Upper lobe of left lung (tissue), 6 donors: ENCODE results near the gene NOS1. TPM values are rescaled to one million over a fixed set of nuclear protein-coding genes. Genes with fewer than 3 reads are reported as not detected.

Experiments
- ATAC-seq, 2 donors: fragments of 200-7000 bp; cut with Tn5 transposase; one replicate each; pipeline ENCODE4 v1.9.1; 2022; ENCODE audit warnings: mild to moderate bottlenecking in 2 of 2, moderate library complexity in 2 of 2; ENCODE audit not compliant: low FRiP score in 2 of 2
- DNase-seq, 2 donors: peaks; one replicate each; pipeline ENCODE4 v3.0.0-alpha.2; 2019 to 2020
- H3K27ac ChIP-seq, 4 donors: fragments of 200-600 bp; sonication (generic); one replicate each; pipeline ENCODE4 v1.5.1; 2016 to 2019
- H3K27me3 ChIP-seq, 4 donors: fragments of 200-600 bp; sonication (generic); one replicate each; pipeline ENCODE4 v1.5.1; 2017 to 2019
- H3K36me3 ChIP-seq, 4 donors: fragments of 200-600 bp; sonication (generic); one replicate each; pipeline ENCODE4 v1.5.1; 2016 to 2019
- H3K4me1 ChIP-seq, 4 donors: fragments of 200-600 bp; sonication (generic); one replicate each; pipeline ENCODE4 v1.5.1; 2018 to 2019
- H3K4me3 ChIP-seq, 4 donors: fragments of 200-600 bp; sonication (generic); one replicate each; pipeline ENCODE4 v1.5.1; 2017 to 2019; ENCODE audit warnings: mild to moderate bottlenecking in 2 of 4, moderate library complexity in 1 of 4
- H3K9me3 ChIP-seq, 4 donors: fragments of 200-600 bp; sonication (generic); one replicate each; pipeline ENCODE4 v1.5.1; 2018 to 2019
- CTCF ChIP-seq, 6 experiments: fragments of 450-650 bp in 4 of 6; fragments of 200-600 bp in 2 of 6; sonication (generic) in 2 of 6; IDR thresholded peaks; one replicate each; pipeline ENCODE4 v1.5.1; 2016 to 2019; ENCODE audit warnings: antibody characterized with exemption in 6 of 6
- EP300 ChIP-seq, 4 donors: sonication (generic); formaldehyde crosslinking; IDR thresholded peaks; one replicate each; pipeline ENCODE4 v1.5.1; 2017; ENCODE audit warnings: antibody characterized with exemption in 4 of 4, control low read depth in 2 of 4
- POLR2A ChIP-seq, 4 donors: fragments of 450-650 bp; IDR thresholded peaks; one replicate each; pipeline ENCODE4 v1.5.1; 2016 to 2017; ENCODE audit warnings: antibody characterized with exemption in 4 of 4, mild to moderate bottlenecking in 2 of 4
- POLR2AphosphoS5 ChIP-seq, 2 donors: sonication (generic); formaldehyde crosslinking; IDR thresholded peaks; one replicate each; pipeline ENCODE4 v1.5.1; 2017; ENCODE audit warnings: antibody characterized with exemption in 2 of 2
- WGBS, 2 donors: methylation state at CpG; one replicate each; pipeline ENCODE4 v1.1.5; 2017 to 2018; 5-methylcytosine and 5-hydroxymethylcytosine counted together
- total RNA-seq, 6 donors: library from RNA; depleted of rRNA in 4 of 6; stranded (reverse); fragments of >200 nt in 4 of 6; gene quantifications; one replicate each; pipeline versions ENCODE4 v1.1.0 to v1.2.1, GENCODE V29; 2016 to 2021
- donor health status: DM: no; HTN: no; CAD: no; lungs with moderate emphysema.
- donor health status: DM: no; HTN: yes; CAD: no; lungs with severe emphysema.

The NOS1 gene
- total RNA-seq, 6 donors from 2014 or later: 0.39 to 4.4 (median 2.4) TPM

GRCh38 chr12:117359029-117359845 is 2.2 kb downstream of the NOS1 start:
- Histone ChIP-seq H3K9me3 (no peaks in the 10 kb centered on the region), H3K4me1 (peaks cover 0 to 15% (median 6%) of the 10 kb centered on the region in 4 donors), H3K27ac (no peak overlapping the region), H3K36me3 (no peaks in the 10 kb centered on the region), H3K4me3 (no peak overlapping the region), H3K27me3 (peaks cover 0 to 26% (median 12%) of the 10 kb centered on the region in 4 donors)
- DNase-seq (peak in 1 of 2 donors; percentile 77), ATAC-seq (no peak)
- 17 to 25% methylated on average over 11 to 42 of the region's 42 CpGs for WGBS, 2 donors
- TF ChIP-seq CTCF (IDR thresholded peaks at IDR 0.05) (no peak), POLR2AphosphoS5 (IDR thresholded peaks at IDR 0.05) (no peak), POLR2A (IDR thresholded peaks at IDR 0.05) (no peak), EP300 (IDR thresholded peaks at IDR 0.05) (no peak)

DNA sequence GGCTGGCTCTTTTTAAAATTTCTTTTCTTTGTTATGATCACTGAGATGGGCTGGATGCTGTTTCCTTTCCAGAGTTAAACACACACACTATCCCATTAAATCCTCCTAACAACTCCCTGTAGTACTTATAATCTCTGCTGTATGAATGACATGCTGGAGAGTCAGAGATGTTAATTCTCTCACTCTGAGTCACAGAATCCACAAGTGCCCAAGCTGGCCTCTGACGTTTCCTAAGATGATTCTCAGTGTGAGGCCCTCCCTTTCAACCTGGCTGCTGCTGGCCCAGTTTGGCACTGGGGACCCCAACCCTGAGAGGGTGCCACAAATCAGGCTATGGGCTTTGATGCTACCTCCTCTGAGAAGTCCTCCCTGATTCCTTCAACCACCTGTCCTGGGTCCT is 5.4 kb downstream of the NOS1 start:
- Histone ChIP-seq H3K4me3 (no peak overlapping the region), H3K9me3 (no peaks in the 10 kb centered on the region), H3K36me3 (no peaks in the 10 kb centered on the region), H3K4me1 (peaks cover 0 to 10% (median 6%) of the 10 kb centered on the region in 4 donors), H3K27me3 (peaks cover 0 to 21% (median 8%) of the 10 kb centered on the region in 4 donors), H3K27ac (no peak overlapping the region)
- DNase-seq (no peak), ATAC-seq (no peak)
- no peak for TF ChIP-seq POLR2A (IDR thresholded peaks at IDR 0.05)
- TF ChIP-seq POLR2AphosphoS5 (IDR thresholded peaks at IDR 0.05): no peak
- TF ChIP-seq EP300 (IDR thresholded peaks at IDR 0.05): no peak
- no peak for TF ChIP-seq CTCF (IDR thresholded peaks at IDR 0.05)
- WGBS, 2 donors: 9 to 27% methylated on average over 1 of the region's 1 CpG

DNA sequence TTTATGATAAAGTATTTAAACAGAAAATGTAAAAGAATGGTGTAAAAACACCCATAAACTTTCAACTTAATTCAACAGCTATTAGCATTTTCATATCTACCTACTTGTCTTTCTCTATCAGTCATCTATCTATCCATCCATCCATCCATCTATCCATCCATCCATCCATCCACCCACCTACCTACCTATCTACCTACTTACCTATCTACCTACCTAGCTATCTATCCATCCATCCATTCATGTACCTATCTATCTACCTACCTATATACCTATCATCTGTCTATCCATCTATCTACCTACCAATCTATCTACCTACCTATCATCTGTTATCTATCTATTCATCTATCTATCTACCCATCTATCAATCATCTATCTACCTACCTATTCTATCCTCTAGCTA is 8.5 kb downstream of the NOS1 start:
- TF ChIP-seq POLR2AphosphoS5 (IDR thresholded peaks at IDR 0.05) (no peak), POLR2A (IDR thresholded peaks at IDR 0.05) (no peak), EP300 (IDR thresholded peaks at IDR 0.05) (no peak), CTCF (IDR thresholded peaks at IDR 0.05) (no peak)
- ATAC-seq: no peak
- H3K36me3 ChIP-seq: no peaks in the 10 kb centered on the region
- no peaks in the 10 kb centered on the region for H3K4me1 ChIP-seq
- no peaks in the 10 kb centered on the region for H3K9me3 ChIP-seq
- no peak overlapping the region for H3K27ac ChIP-seq
- H3K27me3 ChIP-seq: no peaks in the 10 kb centered on the region
- H3K4me3 ChIP-seq: no peak overlapping the region
- no peak for DNase-seq

DNA sequence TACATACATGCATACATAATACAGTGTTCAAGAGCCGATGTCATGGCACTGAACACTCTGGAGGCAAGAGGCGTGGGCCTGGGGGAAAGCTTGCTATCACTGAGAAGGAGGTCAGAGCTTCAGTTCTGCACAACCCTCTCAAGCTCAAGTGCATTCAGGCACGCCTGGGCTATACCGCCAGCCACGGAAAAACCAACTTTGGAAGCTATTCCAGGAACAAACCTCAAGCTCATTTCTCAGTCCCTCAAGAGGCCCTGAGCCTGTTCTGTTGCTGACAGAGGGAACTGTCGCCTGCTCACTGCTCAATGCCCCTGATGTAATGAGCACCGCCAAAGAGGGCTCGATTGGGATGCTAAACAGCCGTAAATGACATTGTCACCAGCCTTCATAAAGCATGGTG is 9.2 kb downstream of the NOS1 start:
- no peak for ATAC-seq
- Histone ChIP-seq H3K4me1 (no peaks in the 10 kb centered on the region), H3K27ac (no peak overlapping the region), H3K9me3 (no peaks in the 10 kb centered on the region), H3K27me3 (no peaks in the 10 kb centered on the region), H3K36me3 (no peaks in the 10 kb centered on the region), H3K4me3 (no peak overlapping the region)
- TF ChIP-seq POLR2AphosphoS5 (IDR thresholded peaks at IDR 0.05) (no peak), CTCF (IDR thresholded peaks at IDR 0.05) (no peak), POLR2A (IDR thresholded peaks at IDR 0.05) (no peak), EP300 (IDR thresholded peaks at IDR 0.05) (no peak)
- WGBS, 2 donors: 64 to 70% methylated on average over 7 to 9 of the region's 9 CpGs
- DNase-seq: peak in 1 of 2 donors; percentile 23

DNA sequence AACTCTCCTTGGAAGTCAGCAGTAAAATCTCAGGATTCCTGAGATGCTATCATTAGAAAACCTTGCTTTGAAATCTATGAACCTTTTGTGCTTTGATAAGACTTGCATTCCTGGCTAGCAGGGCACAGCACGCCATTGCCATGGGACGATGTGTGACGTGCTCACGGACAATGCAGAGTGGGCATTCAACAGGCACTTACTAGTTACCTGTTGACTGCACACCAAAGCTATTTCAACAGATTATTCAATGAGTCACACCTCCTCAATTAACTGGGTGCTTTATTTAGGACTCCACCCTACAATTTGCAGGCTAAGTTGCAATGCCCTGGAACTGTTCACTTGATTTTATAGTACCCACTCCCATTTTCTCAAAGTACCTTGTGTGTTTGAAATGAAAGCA is 11.3 kb downstream of the NOS1 start:
- H3K27me3 ChIP-seq: no peaks in the 10 kb centered on the region
- no peak overlapping the region for H3K4me3 ChIP-seq
- no peak for TF ChIP-seq POLR2A (IDR thresholded peaks at IDR 0.05)
- TF ChIP-seq EP300 (IDR thresholded peaks at IDR 0.05): no peak
- no peak for TF ChIP-seq POLR2AphosphoS5 (IDR thresholded peaks at IDR 0.05)
- TF ChIP-seq CTCF (IDR thresholded peaks at IDR 0.05): no peak
- no peaks in the 10 kb centered on the region for H3K9me3 ChIP-seq
- H3K4me1 ChIP-seq: no peaks in the 10 kb centered on the region
- peak in 1 of 2 donors; percentile 27 for DNase-seq
- no peaks in the 10 kb centered on the region for H3K36me3 ChIP-seq
- 82 to 84% methylated on average over 4 of the region's 4 CpGs for WGBS, 2 donors
- no peak for ATAC-seq
- H3K27ac ChIP-seq: no peak overlapping the region
